ENCODE measurements around the gene PSMD6. TPM values are rescaled to one million over a fixed set of nuclear protein-coding genes. Genes with fewer than 3 reads are reported as not detected.
A peak's percentile ranks its signal among the peaks of the same experiment; 100 is the strongest.

The PSMD6 gene
- 100 to 1,000 TPM in 1 of 2 donors, 10 to 100 TPM in 1; 99.7 to 109 TPM for total RNA-seq
- polyA plus RNA-seq (2013, experiment 1 of 2) = 115 TPM
- polyA plus RNA-seq (2013, experiment 2 of 2) = 104 TPM
- long read RNA-seq, experiment 1, full-length matches to known transcripts = 53 of 69 reads
- long read RNA-seq, experiment 1, partial matches to known transcripts = 9 of 69 reads
- long read RNA-seq, experiment 1, other reads (novel, unspliced or antisense) = 7 of 69 reads
- long read RNA-seq, experiment 2, transcript PSMD6-210 (9 exons, 1,495 nt) = minor isoform, 8 of 160 reads
- long read RNA-seq, experiment 2, transcript PSMD6-201 (8 exons, 1,430 nt) = major isoform, 144 of 160 reads
- long read RNA-seq, experiment 2, partial matches to known transcripts = 1 of 160 reads
- long read RNA-seq, experiment 2, other reads (novel, unspliced or antisense) = 3 of 160 reads
- long read RNA-seq, experiment 3, transcript PSMD6-201 (8 exons, 1,430 nt) = major isoform, 525 of 620 reads
- long read RNA-seq, experiment 3, transcript PSMD6-206 (7 exons, 2,052 nt) = minor isoform, 18 of 620 reads
- long read RNA-seq, experiment 3, transcript PSMD6-210 (9 exons, 1,495 nt) = minor isoform, 30 of 620 reads
- long read RNA-seq, experiment 3, partial matches to known transcripts = 11 of 620 reads
- long read RNA-seq, experiment 3, other reads (novel, unspliced or antisense) = 32 of 620 reads
- long read RNA-seq, experiment 4, transcript PSMD6-201 (8 exons, 1,430 nt) = major isoform, 244 of 266 reads
- long read RNA-seq, experiment 4, partial matches to known transcripts = 5 of 266 reads
- long read RNA-seq, experiment 4, other reads (novel, unspliced or antisense) = 8 of 266 reads

- TF ChIP-seq CTCF (conservative IDR thresholded peaks at IDR 0.05) = peak; percentile 100
- no peaks in the 10 kb centered on the region for H3K4me1 ChIP-seq (ENCODE audit: control insufficient read depth, insufficient read depth, low read length)
- peak within 1 kb of the TSS; percentile 89 for H3K4me3 ChIP-seq (ENCODE audit: low read length)
- H3K27me3 Mint-ChIP-seq (ENCODE audit: insufficient read depth) = no peaks in the 10 kb centered on the region
- peaks cover 28% of the 10 kb centered on the region for H3K36me3 Mint-ChIP-seq (ENCODE audit: low read depth)
- H3K9me3 ChIP-seq (ENCODE audit: control insufficient read depth, low read length) = no peaks in the 10 kb centered on the region
- H3K27me3 ChIP-seq (ENCODE audit: control insufficient read depth, insufficient read depth, low read length, poor library complexity, severe bottlenecking) = no peaks in the 10 kb centered on the region
- peak within 1 kb of the TSS; percentile 86 for H3K9ac ChIP-seq (ENCODE audit: extremely low read depth, low read length, poor library complexity, severe bottlenecking)
- H3K4me1 Mint-ChIP-seq = peaks cover 12% of the 10 kb centered on the region
- H3K27ac ChIP-seq (ENCODE audit: low read depth, low read length) = peak within 1 kb of the TSS; percentile 60
- peaks cover 38% of the 10 kb centered on the region for H3K36me3 ChIP-seq (ENCODE audit: control insufficient read depth, insufficient read depth, low read length)
- H3K27ac Mint-ChIP-seq = peak within 1 kb of the TSS; percentile 92
- H3K4me3 Mint-ChIP-seq = peak within 1 kb of the TSS; percentile 85
- peak; percentile 95 for DNase-seq
- H3K9me3 Mint-ChIP-seq = no peaks in the 10 kb centered on the region
- WGBS, 2 experiments (ENCODE audit: insufficient coverage in 1 of 2, insufficient read length in 1 of 2) = 4 to 6% methylated on average over 35 to 58 of the region's 59 CpGs
Measured at GRCh38 chr3:64023187-64023860, at the start of gene PSMD6. TSS of gene PSMD6 (minus strand) at chr3:64023494. CDS start at chr3:64023419, 75 bp downstream.

- H3K27ac ChIP-seq (ENCODE audit: low read depth, low read length) = no peak overlapping the region
- peaks cover 18% of the 10 kb centered on the region for H3K9me3 ChIP-seq (ENCODE audit: control insufficient read depth, low read length)
- no peaks in the 10 kb centered on the region for H3K36me3 ChIP-seq (ENCODE audit: control insufficient read depth, insufficient read depth, low read length)
- no peaks in the 10 kb centered on the region for H3K36me3 Mint-ChIP-seq (ENCODE audit: low read depth)
- H3K9me3 Mint-ChIP-seq = peaks cover 2% of the 10 kb centered on the region
- H3K4me1 Mint-ChIP-seq = peaks cover 22% of the 10 kb centered on the region
- H3K4me3 Mint-ChIP-seq = no peak overlapping the region
- WGBS, 2 experiments (ENCODE audit: insufficient coverage in 1 of 2, insufficient read length in 1 of 2) = 94 to 96% methylated on average over 2 of the region's 2 CpGs
- TF ChIP-seq CTCF (conservative IDR thresholded peaks at IDR 0.05) = no peak
- H3K4me1 ChIP-seq (ENCODE audit: control insufficient read depth, insufficient read depth, low read length) = peaks cover 8% of the 10 kb centered on the region
- H3K27me3 ChIP-seq (ENCODE audit: control insufficient read depth, insufficient read depth, low read length, poor library complexity, severe bottlenecking) = no peaks in the 10 kb centered on the region
- no peak overlapping the region for H3K27ac Mint-ChIP-seq
- H3K9ac ChIP-seq (ENCODE audit: extremely low read depth, low read length, poor library complexity, severe bottlenecking) = no peak overlapping the region
- no peak overlapping the region for H3K4me3 ChIP-seq (ENCODE audit: low read length)
- no peaks in the 10 kb centered on the region for H3K27me3 Mint-ChIP-seq (ENCODE audit: insufficient read depth)
- no peak for DNase-seq
Measured at GRCh38 chr3:64072126-64072525, 48.8 kb upstream of the PSMD6 start.

- no peak for DNase-seq
- peaks cover 26% of the 10 kb centered on the region for H3K9me3 ChIP-seq (ENCODE audit: control insufficient read depth, low read length)
- Mint-ChIP-seq H3K4me1 (peaks cover 19% of the 10 kb centered on the region), H3K9me3 (peaks cover 2% of the 10 kb centered on the region), H3K27ac (no peak overlapping the region), H3K4me3 (no peak overlapping the region), H3K36me3 (ENCODE audit: low read depth) (no peaks in the 10 kb centered on the region), H3K27me3 (ENCODE audit: insufficient read depth) (peaks cover 1% of the 10 kb centered on the region)
- H3K36me3 ChIP-seq (ENCODE audit: control insufficient read depth, insufficient read depth, low read length) = no peaks in the 10 kb centered on the region
- H3K4me3 ChIP-seq (ENCODE audit: low read length) = no peak overlapping the region
- no peak for TF ChIP-seq CTCF (conservative IDR thresholded peaks at IDR 0.05)
- peaks cover 3% of the 10 kb centered on the region for H3K4me1 ChIP-seq (ENCODE audit: control insufficient read depth, insufficient read depth, low read length)
- no peak overlapping the region for H3K27ac ChIP-seq (ENCODE audit: low read depth, low read length)
- no peak overlapping the region for H3K9ac ChIP-seq (ENCODE audit: extremely low read depth, low read length, poor library complexity, severe bottlenecking)
- no peaks in the 10 kb centered on the region for H3K27me3 ChIP-seq (ENCODE audit: control insufficient read depth, insufficient read depth, low read length, poor library complexity, severe bottlenecking)
Measured at GRCh38 chr3:64070704-64071103, 47.4 kb upstream of the PSMD6 start.

Data from endodermal cell (in vitro differentiated cells).